Thyroid gland (tissue), 4 donors: ENCODE results near the gene FLT3. TPM values are rescaled to one million over a fixed set of nuclear protein-coding genes. Genes with fewer than 3 reads are reported as not detected.

Experiments used
- DNase-seq, 2 donors: peaks; one replicate each; pipeline ENCODE4 v3.0.0-alpha.2; 2019
- H3K27ac ChIP-seq, 3 donors: fragments of 200-600 bp; sonication (generic); 1 replicate in 2 of 3; 2 replicates in 1 of 3; pipeline ENCODE4 v1.5.1; 2016 to 2019; ENCODE audit warnings: mild to moderate bottlenecking in 1 of 3, moderate library complexity in 1 of 3
- H3K27me3 ChIP-seq: fragments of 200-600 bp; sonication (generic); one replicate; pipeline ENCODE4 v1.5.1; 2019
- H3K36me3 ChIP-seq, 2 donors: fragments of 200-600 bp; sonication (generic); one replicate each; pipeline ENCODE4 v1.5.1; 2016 to 2019
- H3K4me1 ChIP-seq, 2 donors: fragments of 200-600 bp; sonication (generic); one replicate each; pipeline ENCODE4 v1.5.1; 2017 to 2019
- H3K4me3 ChIP-seq, 3 donors: fragments of 200-600 bp; sonication (generic); replicated peaks in 1 of 3; 1 replicate in 2 of 3; 2 replicates in 1 of 3; pipeline ENCODE4 v1.5.1; 2016; ENCODE audit warnings: mild to moderate bottlenecking in 1 of 3
- H3K9me3 ChIP-seq: fragments of 200-600 bp; sonication (generic); one replicate; pipeline ENCODE4 v1.5.1; 2017
- POLR2A ChIP-seq, 2 donors: fragments of 450-650 bp; IDR thresholded peaks; one replicate each; pipeline ENCODE4 v1.6.1; 2017; ENCODE audit warnings: antibody characterized with exemption in 2 of 2, mild to moderate bottlenecking in 2 of 2, moderate library complexity in 1 of 2
- WGBS, 2 donors: methylation state at CpG; one replicate each; pipeline ENCODE4 v1.1.5; 2017; 5-methylcytosine and 5-hydroxymethylcytosine counted together
- intact Hi-C: fragments of 100-400 bp; cut with DNase I; formaldehyde crosslinking; loops from one replicate; pipeline ENCODE4 v1.15.1; 2023
- total RNA-seq, 4 donors: library from RNA; depleted of rRNA; stranded (reverse); fragments of >200 nt; gene quantifications; one replicate each; pipeline ENCODE4 v1.2.3, GENCODE V29; 2016
- TF ChIP-seq, protein P1 (sequence below), 6 experiments: fragments of 200-600 bp in 3 of 6; fragments of 450-650 bp in 3 of 6; sonication (generic) in 3 of 6; IDR thresholded peaks; one replicate each; pipeline ENCODE4 v1.5.1; 2016 to 2019; ENCODE audit warnings: antibody characterized with exemption in 6 of 6, mild to moderate bottlenecking in 2 of 6, inconsistent platforms in 1 of 6, moderate library complexity in 1 of 6

The FLT3 gene
- total RNA-seq, 4 donors from 2014 or later, result 0.11 to 1.2 (median 0.68) TPM

DNA sequence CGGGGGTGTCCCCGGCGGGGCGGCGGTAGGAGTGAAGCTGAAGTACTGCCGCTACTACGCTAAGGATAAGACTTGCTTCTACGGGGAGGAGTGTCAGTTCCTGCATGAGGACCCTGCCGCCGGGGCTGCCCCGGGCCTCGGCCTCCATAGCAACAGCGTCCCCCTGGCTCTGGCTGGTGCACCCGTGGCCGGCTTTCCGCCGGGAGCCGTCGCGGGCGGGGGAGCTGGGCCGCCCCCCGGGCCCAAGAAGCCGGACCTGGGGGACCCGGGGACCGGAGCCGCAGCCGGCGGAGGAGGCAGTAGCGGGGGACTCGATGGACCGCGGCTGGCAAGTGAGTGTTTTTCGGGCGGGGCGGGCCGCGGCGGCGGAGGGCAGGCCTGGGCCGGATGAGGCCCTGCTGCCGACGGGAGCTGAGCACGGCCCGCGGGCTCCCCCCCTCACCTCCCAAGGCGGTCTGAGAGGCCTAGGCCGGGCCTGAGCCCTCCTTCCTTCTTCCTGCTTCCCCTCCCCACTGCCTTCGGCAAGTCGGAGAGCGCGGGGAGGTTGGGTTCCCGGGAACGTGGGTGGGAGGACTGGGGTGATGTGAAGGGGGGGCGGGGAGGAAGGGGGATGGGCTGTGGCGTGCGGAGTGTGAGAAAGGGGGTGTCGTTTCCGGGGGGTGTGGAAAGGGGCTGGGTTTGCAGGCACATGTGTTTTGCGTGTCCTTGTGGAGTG, 38.5 kb upstream of the FLT3 start:
- H3K4me3 ChIP-seq, result peak overlapping the region; percentile 97 to 99 (median 98)
- peak in 1 of 2 donors; percentile 54 for TF ChIP-seq POLR2A (IDR thresholded peaks at IDR 0.05)
- TF ChIP-seq, protein P1, sequence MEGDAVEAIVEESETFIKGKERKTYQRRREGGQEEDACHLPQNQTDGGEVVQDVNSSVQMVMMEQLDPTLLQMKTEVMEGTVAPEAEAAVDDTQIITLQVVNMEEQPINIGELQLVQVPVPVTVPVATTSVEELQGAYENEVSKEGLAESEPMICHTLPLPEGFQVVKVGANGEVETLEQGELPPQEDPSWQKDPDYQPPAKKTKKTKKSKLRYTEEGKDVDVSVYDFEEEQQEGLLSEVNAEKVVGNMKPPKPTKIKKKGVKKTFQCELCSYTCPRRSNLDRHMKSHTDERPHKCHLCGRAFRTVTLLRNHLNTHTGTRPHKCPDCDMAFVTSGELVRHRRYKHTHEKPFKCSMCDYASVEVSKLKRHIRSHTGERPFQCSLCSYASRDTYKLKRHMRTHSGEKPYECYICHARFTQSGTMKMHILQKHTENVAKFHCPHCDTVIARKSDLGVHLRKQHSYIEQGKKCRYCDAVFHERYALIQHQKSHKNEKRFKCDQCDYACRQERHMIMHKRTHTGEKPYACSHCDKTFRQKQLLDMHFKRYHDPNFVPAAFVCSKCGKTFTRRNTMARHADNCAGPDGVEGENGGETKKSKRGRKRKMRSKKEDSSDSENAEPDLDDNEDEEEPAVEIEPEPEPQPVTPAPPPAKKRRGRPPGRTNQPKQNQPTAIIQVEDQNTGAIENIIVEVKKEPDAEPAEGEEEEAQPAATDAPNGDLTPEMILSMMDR (IDR thresholded peaks at IDR 0.05), result no peak
- H3K36me3 ChIP-seq, result no peaks in the 10 kb centered on the region
- H3K4me1 ChIP-seq, result peaks cover 13 to 28% of the 10 kb centered on the region in 2 donors
- H3K27me3 ChIP-seq, result no peaks in the 10 kb centered on the region
- peak overlapping the region; percentile 97 to 99 (median 98) for H3K27ac ChIP-seq
- H3K9me3 ChIP-seq, result no peaks in the 10 kb centered on the region
- DNase-seq, result peak; percentile 81 to 85
- WGBS, 2 donors, result 0% methylated on average over 6 to 7 of the region's 60 CpGs
- intact Hi-C loops, result no loop called here

DNA sequence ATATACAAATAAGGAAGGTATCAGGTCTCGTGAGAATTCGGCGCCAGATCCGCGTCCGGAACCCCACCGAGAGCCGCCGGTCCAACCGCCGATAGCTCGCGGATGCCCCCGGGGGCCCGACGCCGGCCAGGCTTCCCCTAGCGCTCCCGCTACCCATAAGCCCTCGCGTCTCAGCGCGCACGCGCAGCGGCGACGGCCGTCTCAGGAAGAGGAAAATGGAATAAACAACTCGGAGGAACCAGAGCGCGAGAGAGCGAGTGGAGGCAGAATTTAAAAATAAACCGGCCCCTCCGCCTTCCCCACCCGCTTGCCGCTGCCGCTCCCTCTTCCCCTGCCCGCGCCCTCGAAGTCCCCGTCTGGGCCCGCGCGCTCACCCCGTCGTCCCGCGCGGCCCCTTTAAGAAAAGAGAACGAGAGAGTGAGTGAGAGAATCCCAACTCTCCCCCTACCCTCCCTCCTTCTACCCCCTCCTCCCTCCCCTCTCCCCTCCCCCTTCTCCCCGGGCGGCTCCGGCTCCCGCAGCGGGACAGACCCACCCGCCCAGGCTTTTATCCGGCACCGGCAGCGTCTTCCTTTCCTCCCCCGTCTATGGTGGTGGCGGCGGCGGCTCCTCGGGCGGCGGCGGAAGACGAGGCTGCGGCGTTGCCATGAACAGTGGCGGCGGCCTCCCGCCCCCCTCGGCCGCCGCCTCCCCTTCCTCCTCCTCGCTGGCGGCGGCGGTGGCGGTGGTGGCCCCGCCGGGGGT, 37.8 kb upstream of the FLT3 start, which contains the start of gene PAN3:
TSS of gene PAN3 (plus strand) at position 534 of the 744 bp plus-strand sequence. CDS start at position 647, 113 bp downstream.
- TF ChIP-seq, protein P1 (IDR thresholded peaks at IDR 0.05), result peak in 1 of 6 experiments; percentile 12
- peak in 1 of 2 donors; percentile 76 for TF ChIP-seq POLR2A (IDR thresholded peaks at IDR 0.05)

DNA sequence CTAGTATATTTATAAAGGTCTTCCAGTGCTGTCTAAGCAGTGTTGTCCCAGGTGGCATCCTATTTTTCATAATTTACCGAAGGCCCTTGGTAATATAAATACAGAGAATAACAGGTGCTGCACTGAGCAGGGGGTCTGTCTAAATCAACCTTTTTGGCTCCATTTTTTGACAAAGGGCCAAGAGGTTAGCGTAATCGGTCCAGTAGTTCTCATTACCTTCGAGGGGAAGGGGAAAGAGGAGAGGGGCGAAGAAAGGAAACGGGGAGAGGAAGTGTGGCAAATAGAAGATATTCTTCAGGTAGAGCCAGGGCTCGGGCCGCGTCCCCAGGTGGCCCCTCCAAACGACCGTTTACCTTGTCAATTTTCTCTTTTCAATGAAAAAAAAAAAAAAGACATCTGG, 37.2 kb upstream of the FLT3 start:
- 0 to 1% methylated on average over 11 of the region's 11 CpGs for WGBS, 2 donors
- H3K4me1 ChIP-seq, result peaks cover 13 to 22% of the 10 kb centered on the region in 2 donors
- peak overlapping the region; percentile 97 to 99 (median 98) for H3K27ac ChIP-seq
- no peaks in the 10 kb centered on the region for H3K36me3 ChIP-seq
- H3K9me3 ChIP-seq, result no peaks in the 10 kb centered on the region
- no peak for DNase-seq
- intact Hi-C loops, result no loop called here
- peak overlapping the region; percentile 97 to 99 (median 98) for H3K4me3 ChIP-seq
- no peaks in the 10 kb centered on the region for H3K27me3 ChIP-seq
- TF ChIP-seq, protein P1 (IDR thresholded peaks at IDR 0.05), result no peak
- TF ChIP-seq POLR2A (IDR thresholded peaks at IDR 0.05), result no peak

More for the DNA sequence above, 37.8 kb upstream of the FLT3 start, which contains the start of gene PAN3:
- peak within 1 kb of the TSS; percentile 97 to 99 (median 98) for H3K4me3 ChIP-seq
- peak; percentile 89 to 94 for DNase-seq
- no peaks in the 10 kb centered on the region for H3K36me3 ChIP-seq
- H3K4me1 ChIP-seq, result peaks cover 13 to 28% of the 10 kb centered on the region in 2 donors
- intact Hi-C loops, result no loop called here
- peak within 1 kb of the TSS; percentile 97 to 99 (median 98) for H3K27ac ChIP-seq
- no peaks in the 10 kb centered on the region for H3K27me3 ChIP-seq
- no peaks in the 10 kb centered on the region for H3K9me3 ChIP-seq
- 0% methylated on average over 54 to 68 of the region's 84 CpGs for WGBS, 2 donors

DNA sequence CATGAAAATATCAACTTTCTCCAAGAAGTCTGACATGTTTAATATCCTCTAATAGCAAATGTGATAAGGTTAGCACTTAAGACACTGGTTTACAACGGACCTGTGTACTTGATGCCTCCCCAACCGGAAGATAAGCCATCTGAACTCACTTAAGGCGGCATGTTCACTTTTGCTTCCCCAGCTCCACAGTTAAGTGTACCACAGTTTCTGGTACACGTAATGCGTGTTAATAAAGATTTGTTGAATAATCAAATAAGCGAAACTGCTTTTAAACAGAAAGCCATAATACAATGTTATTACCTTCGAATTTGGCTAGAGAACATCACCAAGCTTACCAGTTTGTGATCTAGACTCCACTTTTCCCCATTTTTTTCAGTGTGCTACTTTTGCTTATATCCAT, 36.5 kb upstream of the FLT3 start:
- peak overlapping the region in 2 of 3 donors; percentile 98 to 99 for H3K4me3 ChIP-seq
- no peaks in the 10 kb centered on the region for H3K36me3 ChIP-seq
- H3K27ac ChIP-seq, result no peak overlapping the region
- H3K9me3 ChIP-seq, result no peaks in the 10 kb centered on the region
- DNase-seq, result no peak
- no peaks in the 10 kb centered on the region for H3K27me3 ChIP-seq
- TF ChIP-seq, protein P1 (IDR thresholded peaks at IDR 0.05), result no peak
- no peak for TF ChIP-seq POLR2A (IDR thresholded peaks at IDR 0.05)
- intact Hi-C loops, result no loop called here
- WGBS, 2 donors, result 52 to 57% methylated on average over 7 of the region's 7 CpGs
- H3K4me1 ChIP-seq, result peaks cover 13 to 20% of the 10 kb centered on the region in 2 donors
